Measurements from ENCODE around the gene P3H2. TPM values are rescaled to one million over a fixed set of nuclear protein-coding genes. Genes with fewer than 3 reads are reported as not detected.

Gene P3H2
- total and polyA plus RNA-seq, 2 experiments from 2014 or later, result 4.7 to 14.9 TPM

- H3K9ac ChIP-seq, result no peak overlapping the region
- in situ Hi-C loops (cut with MboI), result no loop called here
- 91 to 96% methylated on average over 5 of the region's 5 CpGs for WGBS, 2 experiments (ENCODE audit: low coverage in 1 of 2, low lambda C conversion rate in 2 of 2, missing lambda C conversion rate in 2 of 2)
- H3K9me3 ChIP-seq (ENCODE audit: low read depth), result no peaks in the 10 kb centered on the region
- no peaks in the 10 kb centered on the region for H3K79me2 ChIP-seq (ENCODE audit: insufficient read depth)
- no peaks in the 10 kb centered on the region for H3K36me3 ChIP-seq (ENCODE audit: low read depth)
- H3K27ac ChIP-seq, result no peak overlapping the region
- H3K4me3 ChIP-seq, result no peak overlapping the region
- TF ChIP-seq EZH2 (IDR thresholded peaks at IDR 0.05; ENCODE audit: insufficient read depth, poor library complexity, severe bottlenecking) (no peak), EZH2phosphoT487 (IDR thresholded peaks at IDR 0.05; ENCODE audit: insufficient read depth, low read depth) (no peak)
- H3K4me1 ChIP-seq (ENCODE audit: insufficient read depth), result peaks cover 13% of the 10 kb centered on the region
- H2AFZ ChIP-seq, result no peak overlapping the region
- no peak for DNase-seq
- no peak overlapping the region for H3K4me2 ChIP-seq (ENCODE audit: unreplicated experiment)
- H3K9me2 ChIP-seq (ENCODE audit: insufficient read depth), result no peaks in the 10 kb centered on the region
- no peaks in the 10 kb centered on the region for H3K27me3 ChIP-seq (replicated peaks; ENCODE audit: insufficient read depth)
- no peaks in the 10 kb centered on the region for H4K20me1 ChIP-seq (ENCODE audit: insufficient read depth)
- H3F3A ChIP-seq (ENCODE audit: insufficient read depth), result peaks cover 13% of the 10 kb centered on the region
Observed at GRCh38 chr3:189977174-189977573, 143.5 kb downstream of the P3H2 start.

GRCh38 chr3:189975391-189975990, 145.2 kb downstream of the P3H2 start:
- WGBS, 2 experiments (ENCODE audit: low coverage in 1 of 2, low lambda C conversion rate in 2 of 2, missing lambda C conversion rate in 2 of 2), result 61 to 78% methylated on average over 4 of the region's 4 CpGs
- no peaks in the 10 kb centered on the region for H3K27me3 ChIP-seq (replicated peaks; ENCODE audit: insufficient read depth)
- H3K79me2 ChIP-seq (ENCODE audit: insufficient read depth), result no peaks in the 10 kb centered on the region
- H4K20me1 ChIP-seq (ENCODE audit: insufficient read depth), result no peaks in the 10 kb centered on the region
- H3K9me3 ChIP-seq (ENCODE audit: low read depth), result no peaks in the 10 kb centered on the region
- no peaks in the 10 kb centered on the region for H3K9me2 ChIP-seq (ENCODE audit: insufficient read depth)
- H3K4me1 ChIP-seq (ENCODE audit: insufficient read depth), result no peaks in the 10 kb centered on the region
- H3K4me3 ChIP-seq, result no peak overlapping the region
- H3K36me3 ChIP-seq (ENCODE audit: low read depth), result no peaks in the 10 kb centered on the region
- no peak overlapping the region for H3K27ac ChIP-seq
- no peak overlapping the region for H3K4me2 ChIP-seq (ENCODE audit: unreplicated experiment)
- TF ChIP-seq EZH2phosphoT487 (IDR thresholded peaks at IDR 0.05; ENCODE audit: insufficient read depth, low read depth), result no peak
- no peak for TF ChIP-seq EZH2 (IDR thresholded peaks at IDR 0.05; ENCODE audit: insufficient read depth, poor library complexity, severe bottlenecking)
- no peak overlapping the region for H2AFZ ChIP-seq
- DNase-seq, result peak; percentile 22
- H3F3A ChIP-seq (ENCODE audit: insufficient read depth), result no peaks in the 10 kb centered on the region
- no peak overlapping the region for H3K9ac ChIP-seq
- in situ Hi-C loops (cut with MboI), result no loop called here

DNA sequence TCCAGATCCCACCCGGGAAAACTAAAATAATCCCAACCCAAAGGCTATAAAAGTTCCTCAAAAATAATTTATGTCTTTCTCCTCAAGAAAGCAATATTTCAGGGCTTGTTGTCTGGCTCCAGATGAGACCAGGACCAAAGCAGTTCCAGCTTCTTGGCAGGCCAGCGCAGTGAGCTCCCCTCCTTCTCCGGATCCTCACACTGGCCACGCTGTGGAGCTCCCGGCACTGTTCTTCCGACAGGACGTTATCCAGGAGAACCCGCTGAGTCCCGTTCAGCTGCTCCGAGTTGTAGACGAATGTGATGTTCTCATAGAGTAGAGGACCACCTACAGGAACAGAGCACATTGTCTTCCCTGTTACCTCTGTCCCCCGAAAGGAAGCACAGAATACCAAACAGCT, 146.3 kb downstream of the P3H2 start:
- Histone ChIP-seq H3K9ac (no peak overlapping the region), H3K27ac (no peak overlapping the region), H3K9me2 (ENCODE audit: insufficient read depth) (no peaks in the 10 kb centered on the region), H3K79me2 (ENCODE audit: insufficient read depth) (no peaks in the 10 kb centered on the region), H3K36me3 (ENCODE audit: low read depth) (no peaks in the 10 kb centered on the region), H4K20me1 (ENCODE audit: insufficient read depth) (no peaks in the 10 kb centered on the region), H3K9me3 (ENCODE audit: low read depth) (no peaks in the 10 kb centered on the region), H3K27me3 (replicated peaks; ENCODE audit: insufficient read depth) (no peaks in the 10 kb centered on the region), H2AFZ (no peak overlapping the region), H3K4me3 (no peak overlapping the region), H3F3A (ENCODE audit: insufficient read depth) (no peaks in the 10 kb centered on the region), H3K4me1 (ENCODE audit: insufficient read depth) (no peaks in the 10 kb centered on the region), H3K4me2 (ENCODE audit: unreplicated experiment) (no peak overlapping the region)
- TF ChIP-seq EZH2phosphoT487 (IDR thresholded peaks at IDR 0.05; ENCODE audit: insufficient read depth, low read depth) (no peak), EZH2 (IDR thresholded peaks at IDR 0.05; ENCODE audit: insufficient read depth, poor library complexity, severe bottlenecking) (no peak)
- in situ Hi-C loops (cut with MboI), result loop anchor here (25.0 kb wide), 1 partner anchor 463 kb away; the partner anchor contains the start of gene TMEM207
- no peak for DNase-seq
- 57 to 60% methylated on average over 12 of the region's 12 CpGs for WGBS, 2 experiments (ENCODE audit: low coverage in 1 of 2, low lambda C conversion rate in 2 of 2, missing lambda C conversion rate in 2 of 2)

DNA sequence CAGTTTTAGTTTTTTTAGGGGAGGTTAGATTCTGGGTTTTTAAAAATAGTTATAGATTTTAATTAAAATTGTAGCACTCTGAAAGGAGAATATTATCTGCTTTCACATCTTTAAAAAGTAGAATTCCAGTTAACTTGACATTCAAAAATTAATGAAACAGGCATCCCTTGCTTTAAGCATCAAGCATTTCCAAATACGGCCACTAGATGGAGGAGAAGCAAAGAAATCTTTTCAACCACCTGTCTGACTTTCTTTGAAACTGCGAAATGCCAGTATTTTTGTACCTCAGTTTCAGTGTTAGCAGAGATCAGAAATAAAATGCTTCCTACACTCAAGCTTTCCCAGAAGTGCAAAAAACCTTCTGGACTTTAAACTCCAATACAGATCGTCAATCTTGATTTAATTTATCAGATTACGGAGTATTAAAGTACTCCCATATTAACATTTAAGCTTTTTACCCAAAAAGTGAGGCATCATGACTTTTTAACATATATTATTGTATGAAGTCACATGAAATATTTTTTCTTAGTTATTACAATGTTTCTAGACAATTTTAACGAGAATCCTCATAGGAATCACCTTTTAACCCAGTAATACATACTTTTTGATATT, 153.3 kb downstream of the P3H2 start:
- TF ChIP-seq EZH2 (IDR thresholded peaks at IDR 0.05; ENCODE audit: insufficient read depth, poor library complexity, severe bottlenecking) (no peak), EZH2phosphoT487 (IDR thresholded peaks at IDR 0.05; ENCODE audit: insufficient read depth, low read depth) (no peak)
- WGBS, 2 experiments (ENCODE audit: low coverage in 1 of 2, low lambda C conversion rate in 2 of 2, missing lambda C conversion rate in 2 of 2), result 33 to 34% methylated on average over 5 of the region's 5 CpGs
- Histone ChIP-seq H3K4me2 (ENCODE audit: unreplicated experiment) (no peak overlapping the region), H3K9me2 (ENCODE audit: insufficient read depth) (no peaks in the 10 kb centered on the region), H3K79me2 (ENCODE audit: insufficient read depth) (no peaks in the 10 kb centered on the region), H4K20me1 (ENCODE audit: insufficient read depth) (no peaks in the 10 kb centered on the region), H2AFZ (no peak overlapping the region), H3K36me3 (ENCODE audit: low read depth) (no peaks in the 10 kb centered on the region), H3K27ac (no peak overlapping the region), H3K4me1 (ENCODE audit: insufficient read depth) (no peaks in the 10 kb centered on the region), H3K27me3 (replicated peaks; ENCODE audit: insufficient read depth) (no peaks in the 10 kb centered on the region), H3F3A (ENCODE audit: insufficient read depth) (peaks cover 5% of the 10 kb centered on the region; the same call in 1 of the 2 replicates), H3K4me3 (no peak overlapping the region), H3K9me3 (ENCODE audit: low read depth) (no peaks in the 10 kb centered on the region), H3K9ac (no peak overlapping the region)
- in situ Hi-C loops (cut with MboI), result loop anchor here (10.0 to 25.0 kb wide), 2 partner anchors 357 to 470 kb away; partner anchors contain the start of genes CLDN1 and TMEM207
- DNase-seq, result peak; percentile 67
